ENCODE data around the gene ZNF69. TPM values are rescaled to one million over a fixed set of nuclear protein-coding genes. Genes with fewer than 3 reads are reported as not detected.

ZNF69 gene
- total RNA-seq, 1 experiment from 2014 or later = not detected

DNA sequence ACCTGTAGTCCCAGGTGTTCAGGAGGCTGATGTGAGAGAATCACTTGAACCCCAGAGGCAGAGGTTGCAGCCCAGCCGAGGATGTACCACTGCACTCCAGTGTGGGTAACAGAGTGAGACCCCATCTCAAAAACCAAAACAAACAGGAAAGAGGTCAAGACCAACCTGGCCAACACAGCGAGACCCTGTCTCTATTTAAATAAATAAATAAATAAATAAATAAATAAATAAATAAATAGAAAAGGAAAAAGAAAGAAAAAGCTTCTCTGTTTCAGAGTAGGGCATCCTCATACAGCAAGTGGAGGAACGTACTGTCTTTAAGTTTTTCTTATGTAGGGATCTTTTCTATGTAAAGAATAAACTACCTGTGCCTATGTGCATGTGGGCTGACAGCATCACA is 39.6 kb downstream of the ZNF69 start:
- Histone ChIP-seq H3K9me3 (ENCODE audit: control insufficient read depth in 1 of 2, insufficient read depth in 1 of 2, low read depth in 1 of 2, low read length in 2 of 2) (peaks cover 0 to 7% of the 10 kb centered on the region in 2 experiments; a peak in 2 of 4 replicates), H3K4me2 (ENCODE audit: low read length) (no peak overlapping the region), H3K9ac (ENCODE audit: low read length) (no peak overlapping the region), H2AFZ (ENCODE audit: low read depth, low read length, poor library complexity, severe bottlenecking) (no peak overlapping the region), H3K27me3 (ENCODE audit: insufficient read depth, low read length) (no peaks in the 10 kb centered on the region), H4K20me1 (ENCODE audit: insufficient read depth) (no peaks in the 10 kb centered on the region), H3K79me2 (ENCODE audit: insufficient read depth, low read length) (peaks cover 52% of the 10 kb centered on the region), H3K9me2 (ENCODE audit: insufficient read depth) (no peaks in the 10 kb centered on the region), H3K4me1 (ENCODE audit: control insufficient read depth in 1 of 2, insufficient read depth in 2 of 2, low read length in 2 of 2) (peaks cover 0 to 22% of the 10 kb centered on the region in 2 experiments; a peak in 2 of 4 replicates), H3K36me3 (ENCODE audit: control insufficient read depth in 1 of 2, insufficient read depth in 2 of 2, low read length in 2 of 2) (0 out of 4 replicates have a peak, but pooled peaks cover 0 to 9% of the 10 kb centered on the region in 2 experiments), H3K4me3 (replicated peaks in 1 of 2; ENCODE audit: low read depth in 1 of 2, low read length in 2 of 2) (no peak overlapping the region), H3K27ac (ENCODE audit: low read depth, low read length) (no peak overlapping the region)
- ATAC-seq (no peak), DNase-seq (ENCODE audit: low read depth, low spot score) (no peak)
- intact Hi-C loops (cut with micrococcal nuclease) = loop anchor here (10.0 kb wide), 1 partner anchor 738 kb away; the partner anchor contains the start of genes MAN2B1 and WDR83
- ChIA-PET RAD21 (ENCODE audit: low non-redundant PET in 1 of 2, low total read pairs in 2 of 2, uncharacterized antibody in 2 of 2, unreplicated experiment in 2 of 2) (no interaction called here), CTCF (no interaction called here), POLR2A (no interaction called here)
- TF ChIP-seq, protein P1, sequence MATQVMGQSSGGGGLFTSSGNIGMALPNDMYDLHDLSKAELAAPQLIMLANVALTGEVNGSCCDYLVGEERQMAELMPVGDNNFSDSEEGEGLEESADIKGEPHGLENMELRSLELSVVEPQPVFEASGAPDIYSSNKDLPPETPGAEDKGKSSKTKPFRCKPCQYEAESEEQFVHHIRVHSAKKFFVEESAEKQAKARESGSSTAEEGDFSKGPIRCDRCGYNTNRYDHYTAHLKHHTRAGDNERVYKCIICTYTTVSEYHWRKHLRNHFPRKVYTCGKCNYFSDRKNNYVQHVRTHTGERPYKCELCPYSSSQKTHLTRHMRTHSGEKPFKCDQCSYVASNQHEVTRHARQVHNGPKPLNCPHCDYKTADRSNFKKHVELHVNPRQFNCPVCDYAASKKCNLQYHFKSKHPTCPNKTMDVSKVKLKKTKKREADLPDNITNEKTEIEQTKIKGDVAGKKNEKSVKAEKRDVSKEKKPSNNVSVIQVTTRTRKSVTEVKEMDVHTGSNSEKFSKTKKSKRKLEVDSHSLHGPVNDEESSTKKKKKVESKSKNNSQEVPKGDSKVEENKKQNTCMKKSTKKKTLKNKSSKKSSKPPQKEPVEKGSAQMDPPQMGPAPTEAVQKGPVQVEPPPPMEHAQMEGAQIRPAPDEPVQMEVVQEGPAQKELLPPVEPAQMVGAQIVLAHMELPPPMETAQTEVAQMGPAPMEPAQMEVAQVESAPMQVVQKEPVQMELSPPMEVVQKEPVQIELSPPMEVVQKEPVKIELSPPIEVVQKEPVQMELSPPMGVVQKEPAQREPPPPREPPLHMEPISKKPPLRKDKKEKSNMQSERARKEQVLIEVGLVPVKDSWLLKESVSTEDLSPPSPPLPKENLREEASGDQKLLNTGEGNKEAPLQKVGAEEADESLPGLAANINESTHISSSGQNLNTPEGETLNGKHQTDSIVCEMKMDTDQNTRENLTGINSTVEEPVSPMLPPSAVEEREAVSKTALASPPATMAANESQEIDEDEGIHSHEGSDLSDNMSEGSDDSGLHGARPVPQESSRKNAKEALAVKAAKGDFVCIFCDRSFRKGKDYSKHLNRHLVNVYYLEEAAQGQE (IDR thresholded peaks at IDR 0.05; ENCODE audit: low read depth) = no peak
- no peak for TF ChIP-seq POLR2A (IDR thresholded peaks at IDR 0.05; ENCODE audit: borderline replicate concordance, extremely low read depth, insufficient read depth, insufficient read length)
- no peak for TF ChIP-seq CEBPB (IDR thresholded peaks at IDR 0.05; ENCODE audit: low read depth)
- no peak for TF ChIP-seq JUND (IDR thresholded peaks at IDR 0.05)
- TF ChIP-seq SRF (IDR thresholded peaks at IDR 0.05; ENCODE audit: low read depth) = no peak
- TF ChIP-seq SIN3A (IDR thresholded peaks at IDR 0.05; ENCODE audit: low read depth) = no peak
- TF ChIP-seq, protein P2, sequence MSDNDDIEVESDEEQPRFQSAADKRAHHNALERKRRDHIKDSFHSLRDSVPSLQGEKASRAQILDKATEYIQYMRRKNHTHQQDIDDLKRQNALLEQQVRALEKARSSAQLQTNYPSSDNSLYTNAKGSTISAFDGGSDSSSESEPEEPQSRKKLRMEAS (IDR thresholded peaks at IDR 0.05) = no peak
- TF ChIP-seq EZH2 (IDR thresholded peaks at IDR 0.05) = no peak
- TF ChIP-seq, protein P3, sequence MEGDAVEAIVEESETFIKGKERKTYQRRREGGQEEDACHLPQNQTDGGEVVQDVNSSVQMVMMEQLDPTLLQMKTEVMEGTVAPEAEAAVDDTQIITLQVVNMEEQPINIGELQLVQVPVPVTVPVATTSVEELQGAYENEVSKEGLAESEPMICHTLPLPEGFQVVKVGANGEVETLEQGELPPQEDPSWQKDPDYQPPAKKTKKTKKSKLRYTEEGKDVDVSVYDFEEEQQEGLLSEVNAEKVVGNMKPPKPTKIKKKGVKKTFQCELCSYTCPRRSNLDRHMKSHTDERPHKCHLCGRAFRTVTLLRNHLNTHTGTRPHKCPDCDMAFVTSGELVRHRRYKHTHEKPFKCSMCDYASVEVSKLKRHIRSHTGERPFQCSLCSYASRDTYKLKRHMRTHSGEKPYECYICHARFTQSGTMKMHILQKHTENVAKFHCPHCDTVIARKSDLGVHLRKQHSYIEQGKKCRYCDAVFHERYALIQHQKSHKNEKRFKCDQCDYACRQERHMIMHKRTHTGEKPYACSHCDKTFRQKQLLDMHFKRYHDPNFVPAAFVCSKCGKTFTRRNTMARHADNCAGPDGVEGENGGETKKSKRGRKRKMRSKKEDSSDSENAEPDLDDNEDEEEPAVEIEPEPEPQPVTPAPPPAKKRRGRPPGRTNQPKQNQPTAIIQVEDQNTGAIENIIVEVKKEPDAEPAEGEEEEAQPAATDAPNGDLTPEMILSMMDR (IDR thresholded peaks at IDR 0.05 in 2 of 3, conservative IDR thresholded peaks at IDR 0.05 in 1 of 3; ENCODE audit: borderline replicate concordance in 1 of 3, insufficient read depth in 1 of 3, low read depth in 2 of 3, low read length in 2 of 3) = no peak
- TF ChIP-seq RAD21 (IDR thresholded peaks at IDR 0.05; ENCODE audit: low read depth) = no peak
- no peak for TF ChIP-seq EZH2phosphoT487 (IDR thresholded peaks at IDR 0.05; ENCODE audit: borderline replicate concordance)
- no peak for TF ChIP-seq ZNF274 (IDR thresholded peaks at IDR 0.05; ENCODE audit: low read depth, low read length)
- TF ChIP-seq, protein P4, sequence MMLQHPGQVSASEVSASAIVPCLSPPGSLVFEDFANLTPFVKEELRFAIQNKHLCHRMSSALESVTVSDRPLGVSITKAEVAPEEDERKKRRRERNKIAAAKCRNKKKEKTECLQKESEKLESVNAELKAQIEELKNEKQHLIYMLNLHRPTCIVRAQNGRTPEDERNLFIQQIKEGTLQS (IDR thresholded peaks at IDR 0.05) = no peak
- no peak for TF ChIP-seq ZFX (IDR thresholded peaks at IDR 0.05)
- no TSS peak for BruUV-seq (replicated peaks)
